Thyroid gland (tissue), 4 donors: Measurements from ENCODE around the gene LSMEM2.

Source experiments
- CTCF ChIP-seq, 6 experiments: fragments of 200-600 bp in 3 of 6; fragments of 450-650 bp in 3 of 6; sonication (generic) in 3 of 6; IDR thresholded peaks; one replicate each; pipeline ENCODE4 v1.5.1; 2016 to 2019; ENCODE audit warnings: antibody characterized with exemption in 6 of 6, mild to moderate bottlenecking in 2 of 6, inconsistent platforms in 1 of 6, moderate library complexity in 1 of 6
- POLR2A ChIP-seq, 2 donors: fragments of 450-650 bp; IDR thresholded peaks; one replicate each; pipeline ENCODE4 v1.6.1; 2017; ENCODE audit warnings: antibody characterized with exemption in 2 of 2, mild to moderate bottlenecking in 2 of 2, moderate library complexity in 1 of 2

- no peak for TF ChIP-seq POLR2A (IDR thresholded peaks at IDR 0.05)
- no peak for TF ChIP-seq CTCF (IDR thresholded peaks at IDR 0.05)
These were observed 15.2 kb upstream of the LSMEM2 start for GRCh38 chr3:50263478-50264382.
